Stimulated activated CD8-positive, alpha-beta memory T cell treated with anti-CD3 and anti-CD28 coated beads, Interleukin-15, amount 100 ng/mL, for 24 hours (primary cell): ENCODE data around the gene SPAG9.

ENCODE experiments used
- DNase-seq: peaks from one replicate; pipeline ENCODE4 v3.0.0-alpha.2; 2020; ENCODE audit warnings: low read depth

SPAG9 gene

GRCh38 chr17:50917418-50917743, 203.3 kb downstream of the SPAG9 start:
- DNase-seq, result no peak

DNA sequence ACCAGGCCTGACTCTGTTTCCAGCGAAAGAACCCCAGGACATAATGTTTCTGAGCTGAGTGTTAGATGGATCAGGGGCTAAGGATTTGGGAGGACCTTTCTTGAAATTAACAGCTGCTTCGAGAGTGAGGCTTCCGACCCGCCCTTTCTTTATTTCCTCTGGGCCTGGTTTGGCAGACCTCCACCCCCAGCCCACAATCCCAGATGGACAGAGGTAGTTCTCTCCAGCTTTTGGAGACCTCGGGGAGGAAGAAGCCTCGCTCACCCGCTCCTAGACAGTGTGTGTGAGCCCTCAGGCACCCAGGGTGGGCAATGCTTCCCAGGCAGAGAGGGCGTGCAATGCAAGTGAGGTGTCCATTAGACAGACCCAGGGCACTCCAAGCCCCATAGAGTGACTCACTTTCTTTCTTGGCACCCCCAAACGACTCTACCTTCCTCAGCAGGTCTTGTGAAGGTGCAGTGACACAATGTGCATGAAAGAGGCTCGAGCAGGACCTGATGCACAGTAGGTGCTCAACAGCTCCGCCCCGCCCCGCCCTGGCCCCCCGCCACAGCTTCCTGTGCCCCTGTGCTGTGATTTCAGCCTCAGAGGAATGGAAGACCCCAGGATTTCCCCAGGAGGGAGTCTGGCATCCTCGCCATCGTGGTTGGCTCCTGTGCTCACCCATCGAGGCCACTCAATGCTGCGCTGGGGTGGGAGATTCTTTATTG, 203.8 kb downstream of the SPAG9 start:
- no peak for DNase-seq

- no peak for DNase-seq
Observed at GRCh38 chr17:50916026-50916707, 204.5 kb downstream of the SPAG9 start.

DNA sequence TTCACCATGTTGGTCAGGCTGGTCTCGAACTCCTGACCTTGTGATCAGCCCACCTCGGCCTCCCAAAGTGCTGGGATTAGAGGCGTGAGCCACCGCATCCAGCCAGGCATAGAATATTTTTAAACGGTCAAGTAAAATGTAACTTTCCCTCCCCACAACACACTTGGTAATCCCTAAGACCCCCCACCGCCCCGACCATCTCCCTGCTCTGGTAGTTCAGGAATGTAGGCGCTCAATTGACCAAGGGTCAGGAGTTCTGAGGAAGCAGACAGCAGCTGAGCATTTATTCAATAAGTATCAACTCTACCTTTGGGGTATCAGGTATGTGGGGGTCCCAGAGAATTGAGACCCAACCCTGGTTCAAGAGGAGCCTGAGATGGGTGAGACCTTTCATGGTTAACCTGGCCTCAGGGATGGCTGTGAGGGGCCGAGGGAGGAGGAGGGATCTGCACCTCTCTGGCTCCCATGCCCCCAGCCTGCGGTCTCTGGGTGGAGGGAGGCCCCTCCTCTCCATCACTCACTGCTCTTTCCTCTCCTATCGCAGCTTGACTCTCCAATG, 206.1 kb downstream of the SPAG9 start:
- DNase-seq, result no peak

DNA sequence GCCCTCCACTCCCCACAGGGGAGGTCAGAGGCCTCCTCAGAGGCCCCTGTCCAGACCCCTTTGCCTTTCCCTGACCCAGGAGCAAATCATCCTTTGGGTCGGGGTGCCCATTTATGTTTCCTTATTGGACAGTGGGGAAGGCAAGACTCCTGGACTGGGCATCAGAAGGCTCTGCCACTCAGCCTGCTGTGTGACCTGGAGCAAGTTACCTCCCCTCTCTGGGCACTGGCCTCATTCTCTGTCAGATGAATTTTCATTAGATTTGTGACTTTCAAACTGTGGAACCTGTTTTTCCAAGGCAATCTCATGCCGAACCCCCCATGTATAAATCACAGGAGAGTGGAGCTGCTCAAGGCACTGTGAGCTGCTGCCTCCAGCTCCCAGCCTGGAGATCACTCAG, 207.5 kb downstream of the SPAG9 start:
- DNase-seq, result no peak
